Panc1 (cell line): ENCODE results near the gene MAGI2. TPM values are rescaled to one million over a fixed set of nuclear protein-coding genes. Genes with fewer than 3 reads are reported as not detected.

Experiments
- ATAC-seq: fragments of 200-7000 bp; cut with Tn5 transposase; 2 replicates; pipeline ENCODE4 v1.9.1; 2020; ENCODE audit warnings: mild to moderate bottlenecking, moderate library complexity
- BruUV-seq: library from RNA; stranded (reverse); fragments of 400-500 nt; replicated peaks from 2 replicates; lab custom pipeline; 2021; lab: Mats Ljungman, UMichigan
- CTCF ChIA-PET: fragments of 300-600 bp; sonication (Branson Sonifier 250); formaldehyde crosslinking; loops from one replicate; lab custom pipeline; 2022; ENCODE audit warnings: antibody characterized with exemption; lab: Charles Lee
- POLR2A ChIA-PET: fragments of 300-600 bp; sonication (Branson Sonifier 250); formaldehyde crosslinking; loops from one replicate; lab custom pipeline; 2022; ENCODE audit warnings: antibody characterized with exemption; lab: Charles Lee
- DNase-seq: peaks from one replicate; pipeline ENCODE4 v3.0.0-alpha.2; 2010; ENCODE audit warnings: low read depth, low spot score
- H3K27ac ChIP-seq: 2 replicates; pipeline ENCODE4 v1.5.1; 2011; ENCODE audit warnings: mild to moderate bottlenecking, low read length, inconsistent platforms
- H3K27me3 ChIP-seq: fragments of 200-500 bp; sonication (Bioruptor generic); 2 replicates; pipeline ENCODE4 v1.6.0; 2014; ENCODE audit warnings: low read length, inconsistent platforms; ENCODE audit not compliant: control insufficient read depth, insufficient read depth
- H3K36me3 ChIP-seq: fragments of 200-500 bp; sonication (Bioruptor generic); 2 replicates; pipeline ENCODE4 v1.5.1; 2014; ENCODE audit warnings: inconsistent platforms, mild to moderate bottlenecking, low read length, moderate library complexity; ENCODE audit not compliant: control insufficient read depth, insufficient read depth
- H3K4me1 ChIP-seq: 2 replicates; pipeline ENCODE4 v1.5.1; 2011; ENCODE audit warnings: inconsistent platforms, mild to moderate bottlenecking, low read length, moderate library complexity; ENCODE audit not compliant: control insufficient read depth, insufficient read depth
- H3K4me3 ChIP-seq, 2 experiments: 2 replicates each; pipeline ENCODE4 v1.5.1; 2011 to 2012; ENCODE audit warnings: low read depth in 2 of 2, low read length in 2 of 2, mild to moderate bottlenecking in 2 of 2, inconsistent platforms in 1 of 2, moderate library complexity in 1 of 2
- H3K9me3 ChIP-seq: fragments of 200-500 bp; sonication (Bioruptor generic); 2 replicates; pipeline ENCODE4 v1.5.1; 2014; ENCODE audit warnings: low read depth, mild to moderate bottlenecking, inconsistent platforms, low read length, moderate library complexity; ENCODE audit not compliant: control insufficient read depth, insufficient read depth
- POLR2AphosphoS5 ChIP-seq: IDR thresholded peaks from 2 replicates; pipeline ENCODE4 v1.6.1; 2012; ENCODE audit warnings: mild to moderate bottlenecking, low read depth, low read length, moderate library complexity
- REST ChIP-seq, 2 experiments: IDR thresholded peaks; 2 replicates each; pipeline ENCODE4 v1.6.1; 2011 to 2012; ENCODE audit warnings: low read depth in 2 of 2, control low read depth in 1 of 2, low read length in 1 of 2, mild to moderate bottlenecking in 1 of 2, moderate library complexity in 1 of 2; ENCODE audit not compliant: insufficient read depth in 1 of 2
- SIN3A ChIP-seq: IDR thresholded peaks from 2 replicates; pipeline ENCODE4 v1.6.1; 2012; ENCODE audit warnings: low read depth, mild to moderate bottlenecking, low read length, moderate library complexity, borderline replicate concordance; ENCODE audit not compliant: insufficient read depth
- TCF7L2 ChIP-seq: IDR thresholded peaks from 2 replicates; pipeline ENCODE4 v1.6.1; 2011; ENCODE audit warnings: mild to moderate bottlenecking, low read depth, low read length, inconsistent platforms
- in situ Hi-C: cut with HindIII; loops from 2 replicates; pipeline ENCODE4 v1.10.0; 2016; ENCODE audit warnings: low sequenced_read_pairs, low pct_unique_long_range_greater_than_20kb
- intact Hi-C: fragments of 100-400 bp; cut with micrococcal nuclease; formaldehyde crosslinking; loops from one replicate; pipeline ENCODE4 v1.10.0; 2022; ENCODE audit not compliant: unreplicated experiment
- total RNA-seq: library from RNA; stranded (reverse); gene quantifications from one replicate; pipeline ENCODE4 v1.2.1, GENCODE V29; 2021; ENCODE audit not compliant: unreplicated experiment
- TF ChIP-seq, protein P1 (sequence below): fragments of 450-650 bp; IDR thresholded peaks from 2 replicates; pipeline ENCODE4 v1.5.1; 2017; ENCODE audit warnings: mild to moderate bottlenecking

MAGI2 gene
- total RNA-seq, 1 experiment from 2014 or later: 5.4 TPM

DNA sequence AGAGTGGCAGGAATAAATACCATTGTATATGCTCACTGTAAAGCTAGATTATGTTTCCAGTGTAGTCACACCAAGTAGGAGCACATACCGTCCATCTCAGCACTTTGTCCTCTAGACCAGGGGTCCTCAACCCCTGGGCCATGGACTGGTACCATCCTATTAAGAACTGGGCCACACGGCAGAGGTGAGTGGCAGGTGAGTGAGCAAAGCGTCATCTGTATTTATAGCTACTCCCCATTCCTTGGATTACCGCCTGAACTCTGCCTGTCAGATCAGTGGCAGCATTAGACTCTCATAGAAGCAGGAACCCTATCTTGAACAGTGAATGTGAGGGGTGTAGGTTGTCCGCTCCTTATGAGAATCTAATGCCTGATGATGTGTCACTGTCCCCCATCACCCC, 735.3 kb downstream of the MAGI2 start:
- Histone ChIP-seq H3K27ac (no peak overlapping the region), H3K27me3 (no peaks in the 10 kb centered on the region), H3K9me3 (no peaks in the 10 kb centered on the region), H3K4me1 (no peaks in the 10 kb centered on the region), H3K36me3 (no peaks in the 10 kb centered on the region), H3K4me3 (no peak overlapping the region)
- no TSS peak for BruUV-seq
- POLR2A ChIA-PET: no interaction called here
- in situ Hi-C loops: no loop called here
- DNase-seq (no peak), ATAC-seq (no peak)
- TF ChIP-seq REST (IDR thresholded peaks at IDR 0.05; ENCODE audit: insufficient read depth in 1 of 2, low read depth in 2 of 2, low read length in 1 of 2) (no peak), TCF7L2 (no peak), SIN3A (no peak), POLR2AphosphoS5 (no peak)
- TF ChIP-seq, protein P1, sequence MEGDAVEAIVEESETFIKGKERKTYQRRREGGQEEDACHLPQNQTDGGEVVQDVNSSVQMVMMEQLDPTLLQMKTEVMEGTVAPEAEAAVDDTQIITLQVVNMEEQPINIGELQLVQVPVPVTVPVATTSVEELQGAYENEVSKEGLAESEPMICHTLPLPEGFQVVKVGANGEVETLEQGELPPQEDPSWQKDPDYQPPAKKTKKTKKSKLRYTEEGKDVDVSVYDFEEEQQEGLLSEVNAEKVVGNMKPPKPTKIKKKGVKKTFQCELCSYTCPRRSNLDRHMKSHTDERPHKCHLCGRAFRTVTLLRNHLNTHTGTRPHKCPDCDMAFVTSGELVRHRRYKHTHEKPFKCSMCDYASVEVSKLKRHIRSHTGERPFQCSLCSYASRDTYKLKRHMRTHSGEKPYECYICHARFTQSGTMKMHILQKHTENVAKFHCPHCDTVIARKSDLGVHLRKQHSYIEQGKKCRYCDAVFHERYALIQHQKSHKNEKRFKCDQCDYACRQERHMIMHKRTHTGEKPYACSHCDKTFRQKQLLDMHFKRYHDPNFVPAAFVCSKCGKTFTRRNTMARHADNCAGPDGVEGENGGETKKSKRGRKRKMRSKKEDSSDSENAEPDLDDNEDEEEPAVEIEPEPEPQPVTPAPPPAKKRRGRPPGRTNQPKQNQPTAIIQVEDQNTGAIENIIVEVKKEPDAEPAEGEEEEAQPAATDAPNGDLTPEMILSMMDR: no peak
- CTCF ChIA-PET: no interaction called here
- intact Hi-C loops: no loop called here

DNA sequence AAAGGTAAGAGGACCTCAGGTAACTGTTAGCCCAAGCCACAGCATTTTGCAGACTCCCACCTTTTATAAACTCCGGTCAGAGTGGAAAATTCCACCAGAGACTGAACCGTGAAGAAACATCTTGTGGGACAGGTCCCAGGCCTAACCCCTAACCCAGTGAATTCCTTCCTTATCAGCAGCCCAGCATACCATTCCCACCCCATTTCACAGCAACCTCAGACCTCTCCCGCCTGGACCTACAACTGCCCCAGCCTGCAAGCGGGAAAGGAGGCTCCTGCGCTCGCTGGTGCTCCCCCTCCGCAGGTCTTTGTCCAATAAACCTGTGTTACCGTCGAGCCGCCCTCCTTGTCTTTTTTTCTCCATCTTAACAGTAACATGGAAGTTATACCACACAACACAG, 736.6 kb downstream of the MAGI2 start:
- H3K4me3 ChIP-seq: no peak overlapping the region
- H3K9me3 ChIP-seq: no peaks in the 10 kb centered on the region
- H3K27me3 ChIP-seq: no peaks in the 10 kb centered on the region
- H3K4me1 ChIP-seq: no peaks in the 10 kb centered on the region
- ATAC-seq: no peak
- H3K27ac ChIP-seq: no peak overlapping the region
- TF ChIP-seq REST (IDR thresholded peaks at IDR 0.05; ENCODE audit: insufficient read depth in 1 of 2, low read depth in 2 of 2, low read length in 1 of 2) (no peak), SIN3A (no peak)
- TF ChIP-seq, protein P1: no peak
- CTCF ChIA-PET: no interaction called here
- DNase-seq: no peak
- BruUV-seq: no TSS peak
- POLR2A ChIA-PET: no interaction called here
- intact Hi-C loops: no loop called here
- no peaks in the 10 kb centered on the region for H3K36me3 ChIP-seq
- in situ Hi-C loops: no loop called here
